ENCODE results near the gene RNASEL. TPM values are rescaled to one million over a fixed set of nuclear protein-coding genes. Genes with fewer than 3 reads are reported as not detected.
"Not testable (repeated sequence)": the region's sequence is repeated elsewhere in the genome, so short reads cannot be mapped to it uniquely, and the experiment has no call there.

The RNASEL gene
- polyA plus RNA-seq, 10 donors = 3.3 to 7.4 (median 5.0) TPM

- DNase-seq = no peak
Observed at GRCh38 chr1:182565537-182565936, 23.5 kb downstream of the RNASEL start.

- no peak for DNase-seq
Observed at GRCh38 chr1:182564406-182565004, 24.6 kb downstream of the RNASEL start.

- no peak for DNase-seq
Observed at GRCh38 chr1:182563095-182563494, 26.0 kb downstream of the RNASEL start.

- no peak for DNase-seq
Observed at GRCh38 chr1:182561456-182561855, 27.6 kb downstream of the RNASEL start.

- peak in 1 of 3 donors; percentile 6 for DNase-seq
Observed at GRCh38 chr1:182560392-182560984, 28.6 kb downstream of the RNASEL start.

GRCh38 chr1:182556279-182556678 is 32.8 kb downstream of the RNASEL start:
- no peak for DNase-seq

GRCh38 chr1:182555493-182555892 is 33.6 kb downstream of the RNASEL start:
- DNase-seq = no peak

GRCh38 chr1:182552527-182552926 is 36.5 kb downstream of the RNASEL start:
- no peak for DNase-seq

GRCh38 chr1:182549811-182550210 is 39.2 kb downstream of the RNASEL start:
- no peak for DNase-seq

GRCh38 chr1:182549346-182549745 is 39.7 kb downstream of the RNASEL start:
- no peak for DNase-seq

- no peak for DNase-seq
Observed at GRCh38 chr1:182533896-182534295, 55.2 kb downstream of the RNASEL start.

- DNase-seq = not testable (repeated sequence)
Observed at GRCh38 chr1:182528206-182528605, 60.9 kb downstream of the RNASEL start.

GRCh38 chr1:182527680-182528079 is 61.4 kb downstream of the RNASEL start:
- no peak for DNase-seq

GRCh38 chr1:182525342-182525741 is 63.7 kb downstream of the RNASEL start:
- DNase-seq = no peak

Other genes starting within 250 kb of the RNASEL start
- 100 to 1,000 TPM; 228 to 375 (median 316) TPM for gene GLUL, start 197.5 kb downstream of the RNASEL start, polyA plus RNA-seq (ENCODE audit: insufficient read length in 10 of 10)
- under 1 TPM in 1 of 10 donors, not detected in 9; 0.05 TPM for gene TEDDM1, start 188.6 kb downstream of the RNASEL start, polyA plus RNA-seq (ENCODE audit: insufficient read length in 10 of 10)
- not detected for gene RGSL1, start 139.1 kb downstream of the RNASEL start, polyA plus RNA-seq (ENCODE audit: insufficient read length in 10 of 10)
- gene RGS16, start 15.1 kb upstream of the RNASEL start, polyA plus RNA-seq (ENCODE audit: insufficient read length in 10 of 10) = 10 to 100 TPM in 7 of 10 donors, 1 to 10 TPM in 3; 5.0 to 26.6 (median 10.6) TPM
- under 1 TPM in 7 of 10 donors, not detected in 3; 0.05 to 0.31 (median 0.19) TPM for gene RGS8, start 95.3 kb upstream of the RNASEL start, polyA plus RNA-seq (ENCODE audit: insufficient read length in 10 of 10)
- 10 to 100 TPM in 4 of 10 donors, 1 to 10 TPM in 6; 5.6 to 13.3 (median 8.3) TPM for gene NPL, start 200.5 kb upstream of the RNASEL start, polyA plus RNA-seq (ENCODE audit: insufficient read length in 10 of 10)